ENCODE results near the gene TBL1XR1.

Gene TBL1XR1

DNA sequence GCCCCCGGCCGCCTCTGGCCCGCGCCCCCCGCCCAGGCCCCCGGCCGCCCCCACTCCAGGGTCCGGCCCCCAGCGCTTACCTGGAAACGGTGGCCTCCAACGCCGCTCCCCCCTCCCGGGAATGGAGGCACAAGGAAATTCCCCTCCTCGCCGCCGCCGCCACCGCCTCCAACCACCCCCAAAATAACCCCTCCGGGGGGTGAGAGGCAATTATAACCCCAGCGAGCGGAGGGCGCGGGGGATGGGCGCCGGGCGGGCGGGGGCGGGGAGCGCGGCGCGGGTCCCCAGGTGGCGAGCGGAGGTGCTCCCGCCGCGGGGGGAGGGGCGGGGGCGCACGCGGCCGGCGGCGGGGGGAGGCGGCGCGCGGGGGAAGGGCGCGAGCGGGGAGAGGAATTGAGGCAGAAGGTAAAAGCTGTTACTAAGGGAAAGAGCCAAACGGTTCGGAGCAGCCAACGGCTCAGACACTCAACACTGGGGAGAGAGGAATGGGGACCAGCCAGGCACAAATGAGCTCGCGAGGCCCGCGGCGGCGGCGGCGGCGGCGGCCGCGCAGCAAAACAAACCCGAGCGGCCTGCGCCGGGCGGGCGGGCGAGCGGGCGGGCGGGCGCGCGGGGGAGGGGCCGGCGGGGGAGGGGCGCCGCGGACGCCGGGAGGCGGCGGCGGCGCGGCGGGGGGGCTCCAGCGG, at the start of gene TBL1XR1:
Gene TBL1XR1 (minus strand): TSS at position 442 of the 686 bp plus-strand sequence. CDS start 132,505 bp downstream, outside the sequence.
- peak; percentile 96 for DNase-seq (ENCODE audit: low read depth)
- TF ChIP-seq, protein P1, sequence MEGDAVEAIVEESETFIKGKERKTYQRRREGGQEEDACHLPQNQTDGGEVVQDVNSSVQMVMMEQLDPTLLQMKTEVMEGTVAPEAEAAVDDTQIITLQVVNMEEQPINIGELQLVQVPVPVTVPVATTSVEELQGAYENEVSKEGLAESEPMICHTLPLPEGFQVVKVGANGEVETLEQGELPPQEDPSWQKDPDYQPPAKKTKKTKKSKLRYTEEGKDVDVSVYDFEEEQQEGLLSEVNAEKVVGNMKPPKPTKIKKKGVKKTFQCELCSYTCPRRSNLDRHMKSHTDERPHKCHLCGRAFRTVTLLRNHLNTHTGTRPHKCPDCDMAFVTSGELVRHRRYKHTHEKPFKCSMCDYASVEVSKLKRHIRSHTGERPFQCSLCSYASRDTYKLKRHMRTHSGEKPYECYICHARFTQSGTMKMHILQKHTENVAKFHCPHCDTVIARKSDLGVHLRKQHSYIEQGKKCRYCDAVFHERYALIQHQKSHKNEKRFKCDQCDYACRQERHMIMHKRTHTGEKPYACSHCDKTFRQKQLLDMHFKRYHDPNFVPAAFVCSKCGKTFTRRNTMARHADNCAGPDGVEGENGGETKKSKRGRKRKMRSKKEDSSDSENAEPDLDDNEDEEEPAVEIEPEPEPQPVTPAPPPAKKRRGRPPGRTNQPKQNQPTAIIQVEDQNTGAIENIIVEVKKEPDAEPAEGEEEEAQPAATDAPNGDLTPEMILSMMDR (IDR thresholded peaks at IDR 0.05; ENCODE audit: low read length, missing control alignments) = no peak
- peak within 1 kb of the TSS; percentile 80 for H3K4me3 ChIP-seq (replicated peaks; ENCODE audit: low read depth, low read length)

DNA sequence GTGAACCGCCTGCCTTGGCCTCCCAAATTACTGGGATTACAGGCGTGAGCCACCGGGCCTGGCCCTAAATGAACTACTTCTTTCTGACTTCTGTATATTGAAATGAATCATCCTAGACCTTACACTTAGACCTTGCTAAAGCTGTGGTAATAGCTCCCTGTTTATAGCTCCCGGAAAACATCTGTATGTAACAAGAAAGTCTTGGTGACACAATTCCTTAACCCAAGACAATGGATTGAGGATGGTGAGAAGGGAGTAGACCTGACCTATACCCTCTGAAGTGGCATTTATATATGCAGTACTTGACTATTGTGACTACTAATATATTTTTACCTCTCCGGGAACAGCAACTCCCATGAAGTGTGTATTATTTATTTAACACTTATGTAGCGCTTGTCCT, 48.0 kb upstream of the TBL1XR1 start:
- no peak overlapping the region for H3K4me3 ChIP-seq (replicated peaks; ENCODE audit: low read depth, low read length)
- TF ChIP-seq, protein P1 (IDR thresholded peaks at IDR 0.05; ENCODE audit: low read length, missing control alignments) = no peak
- no peak for DNase-seq (ENCODE audit: low read depth)

DNA sequence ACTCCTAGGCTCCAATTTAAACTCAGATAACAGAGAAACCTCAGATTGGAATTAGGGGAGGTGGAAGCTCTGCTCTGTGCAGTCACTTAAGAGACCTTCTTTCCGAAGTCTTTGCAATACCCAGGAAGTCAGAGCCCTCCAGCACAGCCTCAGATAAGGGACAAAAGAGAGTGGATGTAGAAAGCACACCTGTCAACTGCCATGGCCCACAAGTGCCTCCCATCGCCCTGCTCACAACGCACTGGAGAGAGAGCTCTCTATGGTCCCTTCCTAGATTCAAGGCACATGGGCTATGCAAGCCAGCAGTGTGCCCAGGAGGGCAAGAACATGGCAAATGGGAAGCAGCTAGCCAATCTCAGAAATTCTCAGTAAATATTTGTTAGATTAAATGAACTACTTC, 47.3 kb upstream of the TBL1XR1 start:
- DNase-seq (ENCODE audit: low read depth) = no peak
- TF ChIP-seq, protein P1 (IDR thresholded peaks at IDR 0.05; ENCODE audit: low read length, missing control alignments) = no peak

DNA sequence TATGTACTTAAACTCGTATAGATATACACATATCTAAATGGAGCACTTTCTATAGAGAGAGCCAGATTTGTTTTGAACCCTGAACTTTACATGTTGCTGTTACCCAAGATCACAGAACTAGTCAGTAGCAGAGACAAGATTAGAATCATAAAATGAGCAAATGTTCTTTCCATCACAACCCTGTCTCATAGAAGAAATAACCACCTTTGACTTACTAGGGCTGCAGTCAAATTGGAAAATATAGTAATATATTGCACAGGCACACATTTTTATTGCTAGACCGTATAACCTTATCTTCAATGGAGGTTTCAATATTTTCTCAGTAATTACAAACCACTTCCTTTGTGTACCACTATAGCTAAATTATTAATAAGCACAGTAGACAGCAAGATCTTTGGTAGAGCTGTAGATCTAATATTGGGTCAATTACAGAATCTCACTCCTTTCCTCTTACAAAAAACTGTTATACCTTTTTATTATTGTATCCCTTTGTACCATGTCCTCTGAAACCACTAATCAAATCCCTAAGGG, 41.5 kb upstream of the TBL1XR1 start:
- no peak for DNase-seq (ENCODE audit: low read depth)
- TF ChIP-seq, protein P1 (IDR thresholded peaks at IDR 0.05; ENCODE audit: low read length, missing control alignments) = no peak
- H3K4me3 ChIP-seq (replicated peaks; ENCODE audit: low read depth, low read length) = no peak overlapping the region

More for the DNA sequence above, 47.3 kb upstream of the TBL1XR1 start:
- no peak overlapping the region for H3K4me3 ChIP-seq (replicated peaks; ENCODE audit: low read depth, low read length)

DNA sequence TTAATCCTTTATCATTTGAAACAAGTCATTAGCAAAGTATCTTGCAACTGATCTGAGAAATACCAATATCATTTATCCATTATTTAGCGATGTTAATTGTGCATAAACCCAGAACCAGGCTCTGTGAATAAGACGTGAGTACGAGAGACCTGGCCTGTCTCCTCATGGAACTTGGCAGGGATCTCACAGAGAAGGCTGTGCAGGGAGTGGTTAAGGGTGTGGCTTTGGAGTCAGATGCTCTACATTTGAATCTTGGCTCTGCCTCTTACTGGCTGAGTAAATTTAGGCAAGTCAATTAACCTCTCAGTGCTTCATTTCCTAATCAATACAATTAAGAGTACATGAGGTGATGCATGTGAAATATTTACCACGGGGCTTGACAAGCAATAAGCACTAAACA, 39.9 kb upstream of the TBL1XR1 start:
- TF ChIP-seq, protein P1 (IDR thresholded peaks at IDR 0.05; ENCODE audit: low read length, missing control alignments) = no peak
- DNase-seq (ENCODE audit: low read depth) = no peak
- H3K4me3 ChIP-seq (replicated peaks; ENCODE audit: low read depth, low read length) = no peak overlapping the region

DNA sequence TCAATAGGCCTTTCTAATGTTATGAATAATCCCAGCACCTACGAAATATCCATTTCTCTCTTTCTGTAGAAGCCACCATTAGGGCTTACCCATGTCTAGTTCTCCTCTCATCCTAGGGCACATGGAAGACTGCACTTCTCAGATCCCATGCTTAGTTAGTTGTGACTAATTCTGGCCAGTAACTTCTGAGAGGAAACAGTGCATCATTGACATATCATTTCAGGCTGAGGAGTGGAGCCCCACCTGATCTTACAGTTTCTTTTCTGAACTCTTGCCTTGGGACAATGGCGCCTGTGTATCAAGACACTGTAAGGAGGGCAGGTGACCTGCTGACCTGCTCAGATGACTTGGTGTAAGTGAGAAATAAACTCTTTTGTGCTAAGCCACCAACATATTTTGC, 39.4 kb upstream of the TBL1XR1 start:
- no peak overlapping the region for H3K4me3 ChIP-seq (replicated peaks; ENCODE audit: low read depth, low read length)
- TF ChIP-seq, protein P1 (IDR thresholded peaks at IDR 0.05; ENCODE audit: low read length, missing control alignments) = no peak
- DNase-seq (ENCODE audit: low read depth) = peak; percentile 10

DNA sequence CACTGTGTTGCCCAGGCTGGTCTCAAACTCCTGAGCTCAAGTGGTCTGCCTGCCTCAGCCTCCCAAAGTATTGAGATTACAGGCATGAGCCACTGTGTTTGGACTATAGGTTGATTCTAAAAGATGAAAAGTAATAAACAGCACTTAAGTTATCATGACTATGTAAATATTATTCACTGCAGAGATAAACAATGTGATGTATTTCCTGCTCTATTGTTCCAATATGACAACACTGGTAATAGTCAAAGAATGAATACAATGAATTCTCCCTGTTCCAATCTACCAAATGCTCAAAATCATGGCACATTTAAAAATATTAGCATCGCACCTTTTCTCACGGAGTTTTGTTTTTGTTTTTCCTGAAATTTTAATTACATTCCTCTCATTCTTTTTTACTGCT, 36.8 kb upstream of the TBL1XR1 start:
- DNase-seq (ENCODE audit: low read depth) = peak; percentile 63
- TF ChIP-seq, protein P1 (IDR thresholded peaks at IDR 0.05; ENCODE audit: low read length, missing control alignments) = no peak
- no peak overlapping the region for H3K4me3 ChIP-seq (replicated peaks; ENCODE audit: low read depth, low read length)

Data from fibroblast of pulmonary artery (primary cell).